ENCODE measurements around the gene AVPI1.
"Not testable (repeated sequence)": the region's sequence is repeated elsewhere in the genome, so short reads cannot be mapped to it uniquely, and the experiment has no call there.

Gene AVPI1

DNA sequence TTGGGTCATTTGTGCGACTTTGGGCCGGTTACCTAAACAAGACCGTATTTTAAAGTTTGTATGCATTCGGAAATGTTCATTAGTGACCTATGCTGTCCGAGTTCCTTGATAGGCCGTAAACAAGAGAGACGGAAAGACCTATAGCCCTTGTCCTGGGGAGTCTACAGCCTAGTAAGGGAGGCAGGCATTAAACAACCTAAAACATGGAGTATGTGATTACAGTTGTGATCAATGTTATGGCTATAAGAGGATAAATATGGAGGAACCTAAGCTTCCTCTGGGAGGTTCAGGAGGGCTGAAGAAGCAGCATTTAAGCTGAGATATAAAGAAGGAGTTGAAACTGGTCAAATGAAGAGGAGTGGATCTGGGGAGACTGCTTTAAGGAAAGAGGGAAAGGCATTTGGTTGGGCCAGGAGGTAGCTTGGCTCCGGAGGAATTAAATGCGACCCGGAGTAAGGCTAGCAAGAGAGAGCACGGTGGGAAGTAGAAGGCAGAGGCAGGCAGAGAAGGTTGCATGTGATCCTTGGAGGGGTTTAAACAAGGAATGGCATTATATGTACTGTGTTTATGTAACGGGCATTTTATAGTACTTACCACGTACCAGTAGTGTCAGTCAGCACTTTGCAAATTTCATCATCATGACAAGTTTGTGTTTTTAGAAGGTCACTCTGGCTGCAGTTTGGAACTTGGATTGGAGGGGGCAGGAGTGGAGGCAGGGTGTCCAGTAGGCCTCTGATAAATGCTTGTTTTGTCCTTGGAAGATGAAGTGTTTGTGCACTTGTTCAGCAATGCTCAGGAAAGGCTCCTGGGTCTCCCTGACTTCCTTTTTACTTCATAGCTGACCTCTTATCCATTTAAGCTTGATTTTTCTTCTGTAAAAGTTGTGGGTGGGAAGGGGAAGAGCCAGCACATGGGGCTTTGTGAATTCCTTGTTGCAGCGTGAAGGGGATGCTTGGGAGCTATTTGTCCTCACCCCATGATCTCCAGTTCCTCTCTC is 1.0 kb upstream of the AVPI1 start:
- no peak for TF ChIP-seq CTCF (IDR thresholded peaks at IDR 0.05; ENCODE audit: low read depth, low read length)
- peak overlapping the region; percentile 15 to 33 for H3K4me3 ChIP-seq (replicated peaks in 1 of 2; ENCODE audit: low read depth in 2 of 2, low read length in 2 of 2)
- DNase-seq (ENCODE audit: low read depth in 2 of 2): peak; percentile 75 to 79

DNA sequence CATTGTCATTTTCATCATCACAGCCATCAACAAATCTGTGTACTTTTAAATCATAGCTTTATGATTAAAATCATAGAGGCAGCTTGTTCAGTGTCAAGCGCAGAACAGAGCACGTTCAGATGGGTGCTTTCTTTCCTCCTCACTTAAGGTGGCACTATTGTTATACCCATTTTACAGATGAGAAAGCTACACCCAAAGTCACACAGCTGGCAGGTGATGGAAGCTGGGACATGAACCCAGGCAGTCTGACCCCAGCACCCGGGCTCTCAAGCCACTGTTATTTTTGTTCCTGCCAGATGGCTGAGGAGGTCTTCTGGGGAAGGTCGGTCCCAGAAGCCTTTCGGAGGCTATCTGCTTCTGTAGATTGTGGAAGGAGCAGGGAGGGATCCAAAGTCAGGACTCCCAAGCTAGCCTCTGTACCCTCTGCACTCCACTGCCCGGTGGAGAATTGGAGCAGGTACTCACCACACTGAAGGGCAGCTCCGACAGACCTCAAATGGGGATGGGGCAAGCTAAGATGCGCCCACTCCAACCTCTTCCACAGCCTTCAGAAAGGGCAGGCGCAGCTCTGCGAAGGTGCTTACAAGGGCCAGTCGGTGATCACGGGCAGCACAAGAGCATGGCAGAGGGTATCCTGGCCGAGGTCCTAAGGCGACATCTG is 610 bp downstream of the AVPI1 start:
- DNase-seq (ENCODE audit: low read depth in 2 of 2): no peak
- H3K4me3 ChIP-seq (replicated peaks in 1 of 2; ENCODE audit: low read depth in 2 of 2, low read length in 2 of 2): peak overlapping the region; percentile 75 to 78
- no peak for TF ChIP-seq CTCF (IDR thresholded peaks at IDR 0.05; ENCODE audit: low read depth, low read length)

DNA sequence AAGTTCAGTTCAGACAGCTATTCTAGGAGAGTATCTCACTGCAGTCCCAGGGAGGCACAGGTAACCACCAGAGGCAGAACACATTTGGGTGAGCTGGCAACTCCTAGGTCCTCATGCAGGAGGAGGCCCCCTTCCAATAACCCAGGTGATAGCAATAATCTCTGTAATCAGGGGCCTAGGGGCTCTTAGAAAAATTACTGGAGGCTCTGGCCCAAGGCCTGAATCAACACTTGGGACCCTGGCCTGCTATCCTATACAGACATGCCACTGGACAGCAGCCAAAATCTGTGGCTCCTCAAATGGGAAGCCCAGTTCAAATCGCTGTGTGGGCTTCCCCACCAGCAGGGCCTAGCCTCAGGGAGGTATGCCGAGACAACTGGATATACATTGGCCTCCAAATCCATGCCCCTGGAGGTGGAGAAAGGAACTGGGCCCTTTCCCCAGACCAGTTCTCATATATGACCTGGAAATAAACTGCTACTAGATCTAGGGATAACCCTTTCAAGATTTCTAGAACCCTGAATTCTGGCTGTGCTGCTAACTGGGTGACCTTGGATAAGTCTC is 1.6 kb downstream of the AVPI1 start:
- DNase-seq (ENCODE audit: low read depth in 2 of 2): peak in 1 of 2 donors; percentile 49
- H3K4me3 ChIP-seq (replicated peaks in 1 of 2; ENCODE audit: low read depth in 2 of 2, low read length in 2 of 2): peak overlapping the region; percentile 5 to 78
- TF ChIP-seq CTCF (IDR thresholded peaks at IDR 0.05; ENCODE audit: low read depth, low read length): peak; percentile 44

DNA sequence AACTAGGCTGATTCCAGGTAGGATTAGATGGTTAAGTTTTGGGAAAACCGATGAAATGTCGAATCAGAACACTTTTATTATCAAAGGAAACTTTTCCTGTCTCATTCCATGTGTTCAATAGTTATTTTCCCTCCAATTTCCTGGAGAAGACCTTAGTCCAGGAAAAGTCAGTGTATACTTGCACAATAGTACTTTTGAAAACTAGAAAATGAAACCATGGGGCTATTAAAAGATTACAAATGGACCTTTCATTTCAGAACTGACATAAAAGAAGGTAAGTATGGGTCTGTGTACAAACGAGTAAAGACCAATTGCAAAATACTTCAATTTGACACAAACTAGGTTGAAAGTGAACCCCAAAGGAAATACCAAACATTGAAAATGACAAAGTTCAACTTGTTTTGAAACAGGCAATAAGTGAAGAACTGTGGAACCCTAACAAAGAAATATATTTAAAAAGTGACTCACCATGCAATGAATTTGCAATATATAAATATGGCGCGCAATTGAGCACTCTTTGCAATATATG is 2.1 kb downstream of the AVPI1 start:
- DNase-seq (ENCODE audit: low read depth in 2 of 2): peak in 1 of 2 donors; percentile 20
- no peak for TF ChIP-seq CTCF (IDR thresholded peaks at IDR 0.05; ENCODE audit: low read depth, low read length)
- H3K4me3 ChIP-seq (replicated peaks in 1 of 2; ENCODE audit: low read depth in 2 of 2, low read length in 2 of 2): peak overlapping the region; percentile 5 to 78

GRCh38 chr10:97684368-97684713 is 2.7 kb downstream of the AVPI1 start:
- DNase-seq (ENCODE audit: low read depth in 2 of 2); H3K4me3 ChIP-seq (replicated peaks in 1 of 2; ENCODE audit: low read depth in 2 of 2, low read length in 2 of 2): not testable (repeated sequence)

GRCh38 chr10:97683556-97684367 is 3.3 kb downstream of the AVPI1 start:
- no peak for TF ChIP-seq CTCF (IDR thresholded peaks at IDR 0.05; ENCODE audit: low read depth, low read length)

More at GRCh38 chr10:97683556-97684367, 3.3 kb downstream of the AVPI1 start:
- peak overlapping the region in 1 of 2 donors; percentile 8 for H3K4me3 ChIP-seq (replicated peaks in 1 of 2; ENCODE audit: low read depth in 2 of 2, low read length in 2 of 2)
- peak; percentile 41 to 55 for DNase-seq (ENCODE audit: low read depth in 2 of 2)
